Subcutaneous adipose tissue (tissue), 4 donors: Measurements from ENCODE around the gene CYB561. TPM values are rescaled to one million over a fixed set of nuclear protein-coding genes. Genes with fewer than 3 reads are reported as not detected.

ENCODE experiments used
- CTCF ChIP-seq: fragments of 450-650 bp; IDR thresholded peaks from one replicate; pipeline ENCODE4 v1.5.1; 2016; ENCODE audit warnings: low read depth, mild to moderate bottlenecking, control low read depth, antibody characterized with exemption, moderate library complexity
- total RNA-seq, 4 donors: library from RNA; depleted of rRNA; stranded (reverse); fragments of >200 nt; gene quantifications; one replicate each; pipeline ENCODE4 v1.1.0, GENCODE V29; 2016

The CYB561 gene
- total RNA-seq, 4 donors from 2014 or later: 12.7 to 17.9 (median 14.1) TPM

- TF ChIP-seq CTCF: no peak
Observed at GRCh38 chr17:63426041-63426916, 19.8 kb downstream of the CYB561 start.

- no peak for TF ChIP-seq CTCF
Observed at GRCh38 chr17:63425483-63425882, 20.6 kb downstream of the CYB561 start.

- TF ChIP-seq CTCF: no peak
Observed at GRCh38 chr17:63423963-63424362, 22.1 kb downstream of the CYB561 start.

GRCh38 chr17:63423251-63423950, 22.7 kb downstream of the CYB561 start:
- no peak for TF ChIP-seq CTCF

GRCh38 chr17:63421681-63422645, 24.1 kb downstream of the CYB561 start:
- TF ChIP-seq CTCF: no peak

GRCh38 chr17:63420868-63421680, 25.0 kb downstream of the CYB561 start:
- no peak for TF ChIP-seq CTCF
